HG02610 (cell line): ENCODE results near the gene MECP2.

Experiments
- ATAC-seq: cut with Tn5 transposase; IDR thresholded peaks from one replicate; pipeline ENCODE4 v1.9.1; 2021; ENCODE audit warnings: mild to moderate bottlenecking, moderate library complexity; ENCODE audit not compliant: unreplicated experiment

Gene MECP2

GRCh38 chrX:154116426-154117211, 19.1 kb upstream of the MECP2 start:
- no peak for ATAC-seq

- no peak for ATAC-seq
These were observed 18.2 kb upstream of the MECP2 start for GRCh38 chrX:154115750-154116149.

GRCh38 chrX:154115071-154115470, 17.6 kb upstream of the MECP2 start:
- no peak for ATAC-seq

- no peak for ATAC-seq
These were observed 17.1 kb upstream of the MECP2 start for GRCh38 chrX:154114652-154115051.

GRCh38 chrX:154113729-154114128, 16.2 kb upstream of the MECP2 start:
- no peak for ATAC-seq

- ATAC-seq = no peak
These were observed 1.0 kb upstream of the MECP2 start for GRCh38 chrX:154098551-154098950.

GRCh38 chrX:154097003-154097588, 421 bp downstream of the MECP2 start:
- ATAC-seq = peak; percentile 26

- ATAC-seq = no peak
These were observed 1.1 kb downstream of the MECP2 start for GRCh38 chrX:154096140-154097002.

GRCh38 chrX:154094833-154095232, 2.7 kb downstream of the MECP2 start:
- no peak for ATAC-seq

- ATAC-seq = no peak
These were observed 3.6 kb downstream of the MECP2 start for GRCh38 chrX:154093965-154094364.

GRCh38 chrX:154092371-154092770, 5.1 kb downstream of the MECP2 start:
- no peak for ATAC-seq

- ATAC-seq = no peak
These were observed 5.8 kb downstream of the MECP2 start for GRCh38 chrX:154091678-154092077.

- no peak for ATAC-seq
These were observed 6.8 kb downstream of the MECP2 start for GRCh38 chrX:154090731-154091130.

GRCh38 chrX:154084449-154085300, 12.8 kb downstream of the MECP2 start:
- ATAC-seq = no peak

GRCh38 chrX:154083126-154083517, 14.4 kb downstream of the MECP2 start:
- ATAC-seq = no peak

- ATAC-seq = no peak
These were observed 15.0 kb downstream of the MECP2 start for GRCh38 chrX:154082396-154083125.

GRCh38 chrX:154077101-154077500, 20.4 kb downstream of the MECP2 start:
- ATAC-seq = no peak

- no peak for ATAC-seq
These were observed 23.3 kb downstream of the MECP2 start for GRCh38 chrX:154074199-154074598.

- ATAC-seq = no peak
These were observed 25.3 kb downstream of the MECP2 start for GRCh38 chrX:154072192-154072591.

- no peak for ATAC-seq
These were observed 29.0 kb downstream of the MECP2 start for GRCh38 chrX:154068560-154068959.
